MCF 10A (cell line): Measurements from ENCODE around the gene NME4. TPM values are rescaled to one million over a fixed set of nuclear protein-coding genes. Genes with fewer than 3 reads are reported as not detected.
"Not testable (repeated sequence)": the region's sequence is repeated elsewhere in the genome, so short reads cannot be mapped to it uniquely, and the experiment has no call there.

Experiments used
- BruUV-seq: library from RNA; stranded (reverse); fragments of 400-500 nt; replicated peaks from 2 replicates; lab custom pipeline; 2021; lab: Mats Ljungman, UMichigan
- CTCF ChIA-PET: fragments of 300-600 bp; sonication (Branson Sonifier 250); formaldehyde crosslinking; extraction: SDS; loops from one replicate; lab custom pipeline; 2021; ENCODE audit warnings: antibody characterized with exemption, inconsistent platforms; lab: Yijun Ruan, JAX
- POLR2A ChIA-PET: fragments of 300-600, 350-650 bp; sonication (Branson Sonifier 250); formaldehyde crosslinking; extraction: SDS; loops from one replicate; lab custom pipeline; 2020; ENCODE audit warnings: antibody characterized with exemption, inconsistent platforms; lab: Yijun Ruan, JAX
- DNase-seq: peaks from one replicate; pipeline ENCODE4 v3.0.0-alpha.2; 2018; ENCODE audit not compliant: unreplicated experiment
- H3K27ac Mint-ChIP-seq: one replicate; pipeline ENCODE4 v1.8.0; 2022; ENCODE audit warnings: mild to moderate bottlenecking, low read depth, mixed read lengths; ENCODE audit not compliant: unreplicated experiment
- H3K27me3 Mint-ChIP-seq: one replicate; pipeline ENCODE4 v1.8.0; 2022; ENCODE audit warnings: mixed read lengths; ENCODE audit not compliant: insufficient read depth, unreplicated experiment
- H3K36me3 Mint-ChIP-seq: one replicate; pipeline ENCODE4 v1.8.0; 2022; ENCODE audit warnings: mild to moderate bottlenecking, moderate library complexity, mixed read lengths; ENCODE audit not compliant: insufficient read depth, unreplicated experiment
- H3K4me1 Mint-ChIP-seq: one replicate; pipeline ENCODE4 v1.8.0; 2022; ENCODE audit warnings: mixed read lengths; ENCODE audit not compliant: insufficient read depth, unreplicated experiment
- H3K4me3 Mint-ChIP-seq: one replicate; pipeline ENCODE4 v1.8.0; 2022; ENCODE audit warnings: mild to moderate bottlenecking, moderate library complexity, mixed read lengths; ENCODE audit not compliant: unreplicated experiment
- H3K9me3 Mint-ChIP-seq: one replicate; pipeline ENCODE4 v1.8.0; 2022; ENCODE audit warnings: mixed read lengths; ENCODE audit not compliant: unreplicated experiment
- CTCF ChIP-seq: fragments of 200-600 bp; IDR thresholded peaks from one replicate; pipeline ENCODE4 v1.8.0; 2022; ENCODE audit warnings: antibody characterized with exemption, mild to moderate bottlenecking; ENCODE audit not compliant: unreplicated experiment
- intact Hi-C: fragments of 100-400 bp; cut with micrococcal nuclease; formaldehyde crosslinking; loops from 2 replicates; pipeline ENCODE4 v1.14.1; 2022
- total RNA-seq: library from RNA; stranded (reverse); gene quantifications from 2 replicates; pipeline ENCODE4 v1.2.3, GENCODE V29; 2022

The NME4 gene
- total RNA-seq, 1 experiment from 2014 or later, result 76.8 TPM

- H3K4me1 Mint-ChIP-seq, result no peaks in the 10 kb centered on the region
- DNase-seq, result no peak
- intact Hi-C loops, result no loop called here
- CTCF ChIA-PET, result no interaction called here
- no peaks in the 10 kb centered on the region for H3K9me3 Mint-ChIP-seq
- no peak for TF ChIP-seq CTCF
- BruUV-seq, result no TSS peak
- peaks cover 7% of the 10 kb centered on the region for H3K36me3 Mint-ChIP-seq
- H3K4me3 Mint-ChIP-seq, result no peak overlapping the region
- POLR2A ChIA-PET, result no interaction called here
- H3K27ac Mint-ChIP-seq, result no peak overlapping the region
- no peaks in the 10 kb centered on the region for H3K27me3 Mint-ChIP-seq
Measured at GRCh38 chr16:376817-377418, 20.1 kb upstream of the NME4 start.

GRCh38 chr16:377419-377951 lies 19.5 kb upstream of the NME4 start:
- no peak for TF ChIP-seq CTCF
- intact Hi-C loops, result no loop called here
- Mint-ChIP-seq H3K27ac (no peak overlapping the region), H3K36me3 (peaks cover 7% of the 10 kb centered on the region), H3K27me3 (no peaks in the 10 kb centered on the region), H3K9me3 (no peaks in the 10 kb centered on the region), H3K4me3 (no peak overlapping the region), H3K4me1 (no peaks in the 10 kb centered on the region)
- ChIA-PET POLR2A (no interaction called here), CTCF (no interaction called here)
- no TSS peak for BruUV-seq
- no peak for DNase-seq

GRCh38 chr16:378113-378820 lies 18.7 kb upstream of the NME4 start:
- H3K4me3 Mint-ChIP-seq, BruUV-seq, DNase-seq, H3K9me3 Mint-ChIP-seq, H3K27ac Mint-ChIP-seq, H3K4me1 Mint-ChIP-seq, H3K27me3 Mint-ChIP-seq, H3K36me3 Mint-ChIP-seq, POLR2A ChIA-PET, intact Hi-C loops: not testable (repeated sequence)
- CTCF ChIA-PET, result interaction anchor here (1.6 kb wide), 1 partner anchor 16 kb away, joined by 5 read pairs; no protein-coding TSS in a partner anchor

- Mint-ChIP-seq H3K4me3 (no peak overlapping the region), H3K27ac (no peak overlapping the region)
- POLR2A ChIA-PET, result interaction anchor here (1.0 to 1.3 kb wide), 2 partner anchors 8 to 46 kb away, joined by 4 to 6 read pairs; partner anchors contain the start of gene MRPL28
Measured at GRCh38 chr16:378821-379182, 18.2 kb upstream of the NME4 start.

More at GRCh38 chr16:378821-379182, 18.2 kb upstream of the NME4 start:
- CTCF ChIA-PET, result interaction anchor here (1.6 kb wide), 1 partner anchor 17 kb away, joined by 5 read pairs; no protein-coding TSS in a partner anchor
- Mint-ChIP-seq H3K27me3 (no peaks in the 10 kb centered on the region), H3K4me1 (peaks cover 6% of the 10 kb centered on the region), H3K36me3 (peaks cover 15% of the 10 kb centered on the region), H3K9me3 (no peaks in the 10 kb centered on the region)
- intact Hi-C loops, result no loop called here
- BruUV-seq, result no TSS peak
- no peak for TF ChIP-seq CTCF
- DNase-seq, result no peak
